ENCODE measurements around the gene CACNA1C.

CACNA1C gene

DNA sequence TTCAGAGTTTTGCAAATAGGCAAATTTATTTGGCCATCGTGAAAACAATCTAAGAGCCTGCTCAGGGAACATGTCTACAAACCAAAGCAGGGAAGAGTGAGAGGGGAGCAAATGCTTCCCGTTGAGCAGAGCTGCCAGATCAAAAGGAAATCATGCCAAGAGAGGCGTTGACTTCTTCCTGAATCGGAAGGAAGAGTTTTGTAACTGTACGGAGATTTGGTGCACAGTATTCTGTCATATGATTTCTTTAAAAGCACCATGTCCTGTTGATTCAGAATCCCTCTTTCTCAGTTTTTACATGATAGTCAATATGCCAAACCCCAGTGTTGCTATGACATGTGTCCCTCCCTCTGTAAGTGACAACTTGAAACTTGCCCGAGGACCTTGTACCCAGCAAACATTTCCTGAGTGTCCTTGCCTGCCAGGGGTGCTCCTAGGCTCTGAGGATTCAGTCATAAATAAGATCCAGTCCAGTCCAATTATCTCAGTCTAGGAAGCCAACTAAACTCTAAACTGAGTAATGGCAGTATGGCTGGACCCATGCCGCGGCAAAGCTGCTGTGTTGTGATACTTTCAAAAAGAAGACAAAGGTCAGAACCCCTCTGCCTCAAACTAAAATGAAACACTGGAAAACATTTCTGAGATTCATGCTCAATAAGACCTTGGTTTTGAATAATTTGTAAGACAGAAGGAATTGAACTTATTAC lies 441.9 kb downstream of the CACNA1C start:
- Histone ChIP-seq H3K9me3 (ENCODE audit: control insufficient read depth, low read length) (no peaks in the 10 kb centered on the region), H3K4me1 (ENCODE audit: control insufficient read depth, insufficient read depth, low read length) (peaks cover 20% of the 10 kb centered on the region), H3K27me3 (replicated peaks; ENCODE audit: control insufficient read depth, insufficient read depth, low read length) (no peaks in the 10 kb centered on the region), H3K9ac (ENCODE audit: low read length) (peak overlapping the region; percentile 68), H3K4me3 (ENCODE audit: low read length) (peak overlapping the region; percentile 51), H3K36me3 (ENCODE audit: control insufficient read depth, insufficient read depth, low read length, severe bottlenecking) (peaks cover 18% of the 10 kb centered on the region)
- no peak for DNase-seq (ENCODE audit: low read depth)

DNA sequence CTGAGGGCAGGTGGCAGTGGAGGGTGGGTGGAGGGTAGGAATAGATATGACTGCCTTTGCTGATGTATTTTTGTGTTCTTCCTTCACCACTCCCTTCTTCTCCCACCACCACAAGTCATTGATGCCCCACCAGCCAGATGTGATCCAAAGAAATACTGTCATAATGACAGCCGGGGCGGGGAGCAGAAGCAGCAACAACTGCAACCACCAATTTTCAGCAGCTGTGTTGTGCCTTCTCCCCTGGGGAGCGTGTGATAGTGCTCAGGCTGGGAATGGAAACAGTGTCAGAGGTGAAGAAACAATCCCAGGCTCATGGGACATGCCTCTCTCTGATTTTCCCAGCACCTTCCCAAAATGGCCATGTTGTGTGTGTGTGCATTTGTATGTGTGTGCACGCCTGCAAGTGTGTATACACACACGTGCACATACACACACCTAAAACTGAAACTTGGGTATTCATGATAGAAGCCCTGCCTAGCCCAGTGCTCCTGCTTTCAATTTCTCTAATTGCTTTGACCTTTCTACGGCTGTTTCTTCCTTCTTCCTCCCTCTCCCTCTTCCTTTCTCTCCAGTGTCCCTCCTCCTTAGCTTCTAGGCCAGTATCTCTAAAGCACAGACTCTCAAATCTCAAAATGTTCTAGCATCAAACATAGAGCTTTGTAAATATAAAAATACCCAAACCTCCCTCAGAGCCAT lies 442.8 kb downstream of the CACNA1C start:
- H3K9ac ChIP-seq (ENCODE audit: low read length), result no peak overlapping the region
- H3K36me3 ChIP-seq (ENCODE audit: control insufficient read depth, insufficient read depth, low read length, severe bottlenecking), result peaks cover 18% of the 10 kb centered on the region
- no peak overlapping the region for H3K4me3 ChIP-seq (ENCODE audit: low read length)
- DNase-seq (ENCODE audit: low read depth), result no peak
- H3K9me3 ChIP-seq (ENCODE audit: control insufficient read depth, low read length), result no peaks in the 10 kb centered on the region
- H3K4me1 ChIP-seq (ENCODE audit: control insufficient read depth, insufficient read depth, low read length), result peaks cover 20% of the 10 kb centered on the region
- no peaks in the 10 kb centered on the region for H3K27me3 ChIP-seq (replicated peaks; ENCODE audit: control insufficient read depth, insufficient read depth, low read length)

DNA sequence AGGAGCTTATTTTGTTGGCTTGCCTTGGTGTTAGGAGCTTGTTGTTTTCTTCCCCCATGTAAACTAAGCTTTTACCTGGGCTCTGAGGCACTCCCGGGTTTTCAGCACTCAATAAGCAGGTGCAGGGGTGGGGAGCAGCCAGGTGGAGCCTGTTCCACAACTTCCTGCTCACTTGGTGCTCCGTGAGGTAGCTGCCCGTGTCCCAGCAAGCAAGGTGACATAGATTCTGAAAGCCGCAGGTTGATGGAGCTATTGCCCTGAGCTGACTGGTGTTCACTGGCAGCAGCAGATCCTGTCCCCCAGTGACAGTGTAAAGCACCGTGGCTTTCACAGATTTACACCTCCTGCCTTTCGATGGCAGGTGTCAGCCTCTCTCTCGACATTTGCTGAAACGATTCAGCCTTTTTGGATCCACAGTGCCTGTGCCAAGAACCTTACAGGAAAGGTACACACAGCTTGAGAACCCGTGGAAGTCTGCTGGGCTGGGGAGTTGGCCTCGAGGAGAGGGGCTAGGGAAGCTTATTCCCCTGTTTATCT lies 446.2 kb downstream of the CACNA1C start:
- no peak for DNase-seq (ENCODE audit: low read depth)

DNA sequence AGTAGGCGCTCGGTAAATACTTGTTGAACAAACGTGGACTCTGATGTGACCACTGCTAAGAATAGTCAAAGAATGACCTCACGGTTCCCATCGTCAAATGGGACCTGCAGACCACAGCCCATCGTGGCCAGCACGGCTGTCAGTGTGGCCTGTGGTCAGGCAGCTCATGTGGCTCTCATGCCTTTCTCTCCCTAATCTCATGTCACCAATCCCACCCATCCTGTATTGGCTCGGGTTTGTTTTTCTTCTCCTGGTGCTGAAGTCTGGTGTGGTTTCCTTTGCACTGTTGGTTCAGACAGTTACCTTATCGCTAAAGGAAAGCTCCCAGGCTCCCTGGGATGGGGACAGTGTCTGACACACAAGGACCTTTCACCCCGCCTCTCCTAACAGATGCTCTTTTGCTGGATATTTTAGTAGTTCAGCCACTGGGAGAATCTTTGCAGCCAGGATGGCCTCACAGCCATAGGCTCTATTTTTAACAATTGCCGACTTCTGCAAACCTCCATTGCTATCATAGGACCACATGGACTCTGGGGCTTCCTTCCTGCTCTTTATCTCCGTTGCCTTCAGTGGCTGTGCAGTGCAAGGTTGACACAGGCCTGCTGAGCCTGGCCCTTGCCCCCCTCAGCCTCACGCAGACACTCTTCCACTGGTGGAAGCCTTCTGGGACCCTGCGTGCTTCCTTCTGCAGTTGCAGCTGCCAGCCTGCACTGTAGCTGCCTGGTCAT lies 448.8 kb downstream of the CACNA1C start:
- Histone ChIP-seq H3K9ac (ENCODE audit: low read length) (no peak overlapping the region), H3K36me3 (ENCODE audit: control insufficient read depth, insufficient read depth, low read length, severe bottlenecking) (peaks cover 10% of the 10 kb centered on the region), H3K4me3 (ENCODE audit: low read length) (no peak overlapping the region), H3K4me1 (ENCODE audit: control insufficient read depth, insufficient read depth, low read length) (no peaks in the 10 kb centered on the region), H3K27me3 (replicated peaks; ENCODE audit: control insufficient read depth, insufficient read depth, low read length) (no peaks in the 10 kb centered on the region), H3K9me3 (ENCODE audit: control insufficient read depth, low read length) (no peaks in the 10 kb centered on the region)
- DNase-seq (ENCODE audit: low read depth), result no peak

More for the DNA sequence above, 446.2 kb downstream of the CACNA1C start:
- H3K4me3 ChIP-seq (ENCODE audit: low read length), result no peak overlapping the region
- H3K27me3 ChIP-seq (replicated peaks; ENCODE audit: control insufficient read depth, insufficient read depth, low read length), result no peaks in the 10 kb centered on the region
- peaks cover 18% of the 10 kb centered on the region for H3K4me1 ChIP-seq (ENCODE audit: control insufficient read depth, insufficient read depth, low read length)
- no peaks in the 10 kb centered on the region for H3K9me3 ChIP-seq (ENCODE audit: control insufficient read depth, low read length)
- peaks cover 5% of the 10 kb centered on the region for H3K36me3 ChIP-seq (ENCODE audit: control insufficient read depth, insufficient read depth, low read length, severe bottlenecking)
- no peak overlapping the region for H3K9ac ChIP-seq (ENCODE audit: low read length)

DNA sequence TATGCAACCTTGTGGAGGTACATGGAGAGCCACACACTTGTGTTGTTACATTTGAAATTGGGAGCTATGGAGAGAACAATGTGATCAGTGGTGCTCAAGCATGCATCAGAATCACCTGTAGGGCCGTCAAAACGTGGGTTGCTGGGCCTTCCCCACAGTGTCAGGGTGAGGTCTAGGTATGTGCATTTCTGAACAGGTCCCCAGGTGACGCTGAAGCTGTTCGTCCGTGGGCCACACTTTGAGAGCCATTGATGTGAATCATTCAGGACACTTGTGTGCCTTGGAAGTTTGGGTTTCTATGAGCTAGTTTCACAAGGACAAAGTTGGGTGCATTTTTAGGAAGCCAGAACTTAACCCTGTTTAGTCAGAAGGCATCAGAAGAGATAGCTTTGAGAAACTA lies 450.2 kb downstream of the CACNA1C start:
- Histone ChIP-seq H3K4me3 (ENCODE audit: low read length) (no peak overlapping the region), H3K36me3 (ENCODE audit: control insufficient read depth, insufficient read depth, low read length, severe bottlenecking) (peaks cover 8% of the 10 kb centered on the region), H3K9me3 (ENCODE audit: control insufficient read depth, low read length) (no peaks in the 10 kb centered on the region), H3K4me1 (ENCODE audit: control insufficient read depth, insufficient read depth, low read length) (no peaks in the 10 kb centered on the region), H3K27me3 (replicated peaks; ENCODE audit: control insufficient read depth, insufficient read depth, low read length) (no peaks in the 10 kb centered on the region), H3K9ac (ENCODE audit: low read length) (no peak overlapping the region)
- no peak for DNase-seq (ENCODE audit: low read depth)

GRCh38 chr12:2503762-2504161 lies 451.0 kb downstream of the CACNA1C start:
- no peak overlapping the region for H3K4me3 ChIP-seq (ENCODE audit: low read length)
- no peaks in the 10 kb centered on the region for H3K9me3 ChIP-seq (ENCODE audit: control insufficient read depth, low read length)
- no peaks in the 10 kb centered on the region for H3K4me1 ChIP-seq (ENCODE audit: control insufficient read depth, insufficient read depth, low read length)
- no peak overlapping the region for H3K9ac ChIP-seq (ENCODE audit: low read length)
- no peak for DNase-seq (ENCODE audit: low read depth)
- peaks cover 8% of the 10 kb centered on the region for H3K36me3 ChIP-seq (ENCODE audit: control insufficient read depth, insufficient read depth, low read length, severe bottlenecking)
- H3K27me3 ChIP-seq (replicated peaks; ENCODE audit: control insufficient read depth, insufficient read depth, low read length), result no peaks in the 10 kb centered on the region

DNA sequence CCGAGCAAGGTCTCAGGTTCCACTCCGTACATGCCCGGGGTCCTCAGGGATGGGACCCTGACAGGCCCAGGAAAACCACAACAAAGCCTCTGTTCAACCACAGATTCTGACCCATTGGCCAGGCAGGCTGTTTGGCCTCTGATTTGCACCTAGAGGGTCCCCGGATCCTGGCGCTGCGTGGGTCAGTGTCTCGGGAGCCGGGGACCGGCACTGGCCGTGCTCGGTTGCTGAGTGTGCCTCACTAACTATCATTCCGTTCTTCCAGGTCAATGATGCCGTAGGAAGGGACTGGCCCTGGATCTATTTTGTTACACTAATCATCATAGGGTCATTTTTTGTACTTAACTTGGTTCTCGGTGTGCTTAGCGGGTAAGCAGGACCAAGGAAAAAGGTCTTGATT lies 451.8 kb downstream of the CACNA1C start:
- DNase-seq (ENCODE audit: low read depth), result no peak
- no peak overlapping the region for H3K4me3 ChIP-seq (ENCODE audit: low read length)
- H3K27me3 ChIP-seq (replicated peaks; ENCODE audit: control insufficient read depth, insufficient read depth, low read length), result no peaks in the 10 kb centered on the region
- peaks cover 8% of the 10 kb centered on the region for H3K36me3 ChIP-seq (ENCODE audit: control insufficient read depth, insufficient read depth, low read length, severe bottlenecking)
- H3K9ac ChIP-seq (ENCODE audit: low read length), result no peak overlapping the region
- no peaks in the 10 kb centered on the region for H3K4me1 ChIP-seq (ENCODE audit: control insufficient read depth, insufficient read depth, low read length)
- H3K9me3 ChIP-seq (ENCODE audit: control insufficient read depth, low read length), result no peaks in the 10 kb centered on the region

DNA sequence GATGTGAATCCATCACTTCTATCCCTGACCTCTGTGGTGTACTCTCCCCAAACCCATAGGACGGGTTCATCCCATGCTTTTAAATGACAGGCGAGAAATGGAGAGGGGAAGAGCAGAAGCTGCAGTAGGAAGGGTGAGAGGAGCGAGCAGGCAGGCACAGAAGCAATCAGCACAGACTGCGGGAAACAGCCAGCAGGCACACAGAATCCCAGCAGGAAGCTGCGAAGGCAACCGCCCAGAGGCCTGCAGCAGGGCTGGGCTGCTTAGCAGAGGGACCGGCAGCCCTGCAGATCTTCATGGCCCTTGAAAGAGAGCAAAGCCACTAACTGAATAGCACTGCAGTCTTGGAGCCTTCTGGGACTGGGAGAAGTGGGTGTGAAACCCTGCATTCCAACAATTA lies 455.0 kb downstream of the CACNA1C start:
- no peaks in the 10 kb centered on the region for H3K9me3 ChIP-seq (ENCODE audit: control insufficient read depth, low read length)
- DNase-seq (ENCODE audit: low read depth), result no peak
- H3K9ac ChIP-seq (ENCODE audit: low read length), result no peak overlapping the region
- H3K4me3 ChIP-seq (ENCODE audit: low read length), result no peak overlapping the region
- H3K27me3 ChIP-seq (replicated peaks; ENCODE audit: control insufficient read depth, insufficient read depth, low read length), result no peaks in the 10 kb centered on the region
- no peaks in the 10 kb centered on the region for H3K4me1 ChIP-seq (ENCODE audit: control insufficient read depth, insufficient read depth, low read length)
- H3K36me3 ChIP-seq (ENCODE audit: control insufficient read depth, insufficient read depth, low read length, severe bottlenecking), result peaks cover 8% of the 10 kb centered on the region

DNA sequence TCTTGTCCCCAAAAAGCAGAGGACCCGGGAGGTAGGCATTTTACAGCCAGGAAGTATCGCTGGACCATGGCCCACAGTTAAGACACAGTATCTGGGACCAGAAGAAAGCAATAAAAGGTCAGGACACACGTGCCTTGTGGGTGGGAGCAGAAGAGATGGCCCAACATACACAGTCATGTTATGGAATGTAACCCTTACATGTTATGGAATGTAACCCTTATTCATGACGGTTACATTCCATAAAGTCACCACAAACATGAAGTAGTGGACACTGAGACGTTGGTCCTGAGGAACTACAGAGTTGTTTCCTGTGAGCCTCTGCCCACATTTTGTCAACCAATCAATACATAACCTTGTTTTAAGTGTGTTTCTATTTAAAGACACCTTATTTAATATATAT lies 456.4 kb downstream of the CACNA1C start:
- no peak for DNase-seq (ENCODE audit: low read depth)
- no peaks in the 10 kb centered on the region for H3K9me3 ChIP-seq (ENCODE audit: control insufficient read depth, low read length)
- peaks cover 14% of the 10 kb centered on the region for H3K36me3 ChIP-seq (ENCODE audit: control insufficient read depth, insufficient read depth, low read length, severe bottlenecking)
- H3K27me3 ChIP-seq (replicated peaks; ENCODE audit: control insufficient read depth, insufficient read depth, low read length), result no peaks in the 10 kb centered on the region
- H3K9ac ChIP-seq (ENCODE audit: low read length), result no peak overlapping the region
- H3K4me3 ChIP-seq (ENCODE audit: low read length), result no peak overlapping the region
- no peaks in the 10 kb centered on the region for H3K4me1 ChIP-seq (ENCODE audit: control insufficient read depth, insufficient read depth, low read length)

- Histone ChIP-seq H3K4me3 (ENCODE audit: low read length) (no peak overlapping the region), H3K4me1 (ENCODE audit: control insufficient read depth, insufficient read depth, low read length) (no peaks in the 10 kb centered on the region), H3K36me3 (ENCODE audit: control insufficient read depth, insufficient read depth, low read length, severe bottlenecking) (peaks cover 19% of the 10 kb centered on the region), H3K9ac (ENCODE audit: low read length) (no peak overlapping the region), H3K9me3 (ENCODE audit: control insufficient read depth, low read length) (no peaks in the 10 kb centered on the region), H3K27me3 (replicated peaks; ENCODE audit: control insufficient read depth, insufficient read depth, low read length) (no peaks in the 10 kb centered on the region)
- DNase-seq (ENCODE audit: low read depth), result no peak
Observed at GRCh38 chr12:2510045-2510444, 457.3 kb downstream of the CACNA1C start.
